ENCODE results near the gene MCTP2. TPM values are rescaled to one million over a fixed set of nuclear protein-coding genes. Genes with fewer than 3 reads are reported as not detected.

The MCTP2 gene
- total and polyA plus RNA-seq, 9 of the 15 experiments (the other 6 are each of a cell fraction or from before 2014, with no cell fraction given): 0.07 TPM; not detected in 8

DNA sequence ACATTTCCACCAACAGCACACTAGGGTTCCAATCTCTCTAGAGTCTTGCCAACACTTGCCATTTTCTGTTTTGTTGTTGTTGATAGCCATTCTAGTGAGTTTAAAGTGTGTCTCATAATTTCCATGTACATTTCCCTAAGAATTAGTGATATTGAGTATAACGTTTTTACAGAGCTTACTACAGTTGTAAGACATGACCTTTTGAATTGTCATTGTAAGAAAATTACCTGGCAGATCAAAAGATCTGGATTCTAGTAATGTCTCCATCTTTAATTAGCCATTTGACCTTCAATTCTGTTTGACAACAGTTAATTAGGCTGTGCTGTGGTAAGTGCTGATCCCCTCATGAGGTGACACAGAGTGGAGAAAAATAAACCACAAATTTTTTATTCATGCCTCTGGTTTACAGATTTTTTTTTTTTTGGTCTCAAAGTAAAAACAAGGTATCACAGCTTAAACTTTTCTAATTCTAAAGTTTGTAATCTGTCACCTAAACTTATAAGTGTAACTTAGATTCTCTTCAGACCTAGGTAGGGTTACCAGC is 20.9 kb downstream of the MCTP2 start (continued):
- TF ChIP-seq, protein P1, sequence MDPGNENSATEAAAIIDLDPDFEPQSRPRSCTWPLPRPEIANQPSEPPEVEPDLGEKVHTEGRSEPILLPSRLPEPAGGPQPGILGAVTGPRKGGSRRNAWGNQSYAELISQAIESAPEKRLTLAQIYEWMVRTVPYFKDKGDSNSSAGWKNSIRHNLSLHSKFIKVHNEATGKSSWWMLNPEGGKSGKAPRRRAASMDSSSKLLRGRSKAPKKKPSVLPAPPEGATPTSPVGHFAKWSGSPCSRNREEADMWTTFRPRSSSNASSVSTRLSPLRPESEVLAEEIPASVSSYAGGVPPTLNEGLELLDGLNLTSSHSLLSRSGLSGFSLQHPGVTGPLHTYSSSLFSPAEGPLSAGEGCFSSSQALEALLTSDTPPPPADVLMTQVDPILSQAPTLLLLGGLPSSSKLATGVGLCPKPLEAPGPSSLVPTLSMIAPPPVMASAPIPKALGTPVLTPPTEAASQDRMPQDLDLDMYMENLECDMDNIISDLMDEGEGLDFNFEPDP (CRISPR knock-in tag; IDR thresholded peaks at IDR 0.05): no peak
- TF ChIP-seq HDAC3 (IDR thresholded peaks at IDR 0.05; ENCODE audit: borderline replicate concordance, partially characterized antibody): no peak
- TF ChIP-seq SREBF2 (CRISPR knock-in tag; IDR thresholded peaks at IDR 0.05): no peak
- no peak for TF ChIP-seq HDAC1 (IDR thresholded peaks at IDR 0.05)
- no peak for TF ChIP-seq SRF (CRISPR knock-in tag; IDR thresholded peaks at IDR 0.05)
- TF ChIP-seq RAD51 (IDR thresholded peaks at IDR 0.05; ENCODE audit: borderline replicate concordance, low read depth): no peak
- TF ChIP-seq CLOCK (CRISPR knock-in tag; IDR thresholded peaks at IDR 0.05; ENCODE audit: borderline replicate concordance): no peak
- no peak for TF ChIP-seq ZFP30 (CRISPR knock-in tag; IDR thresholded peaks at IDR 0.05; ENCODE audit: borderline replicate concordance)
- TF ChIP-seq IFI16 (CRISPR knock-in tag; IDR thresholded peaks at IDR 0.05): no peak

Data from K562 (cell line).